ENCODE data around the gene CDT1.

Gene CDT1

GRCh38 chr16:88803264-88803987 is at the start of gene CDT1:
CDT1 (plus strand) TSS chr16:88803789; CDS start chr16:88803832, 43 bp downstream.
- TF ChIP-seq CTCF (IDR thresholded peaks at IDR 0.05) = no peak

DNA sequence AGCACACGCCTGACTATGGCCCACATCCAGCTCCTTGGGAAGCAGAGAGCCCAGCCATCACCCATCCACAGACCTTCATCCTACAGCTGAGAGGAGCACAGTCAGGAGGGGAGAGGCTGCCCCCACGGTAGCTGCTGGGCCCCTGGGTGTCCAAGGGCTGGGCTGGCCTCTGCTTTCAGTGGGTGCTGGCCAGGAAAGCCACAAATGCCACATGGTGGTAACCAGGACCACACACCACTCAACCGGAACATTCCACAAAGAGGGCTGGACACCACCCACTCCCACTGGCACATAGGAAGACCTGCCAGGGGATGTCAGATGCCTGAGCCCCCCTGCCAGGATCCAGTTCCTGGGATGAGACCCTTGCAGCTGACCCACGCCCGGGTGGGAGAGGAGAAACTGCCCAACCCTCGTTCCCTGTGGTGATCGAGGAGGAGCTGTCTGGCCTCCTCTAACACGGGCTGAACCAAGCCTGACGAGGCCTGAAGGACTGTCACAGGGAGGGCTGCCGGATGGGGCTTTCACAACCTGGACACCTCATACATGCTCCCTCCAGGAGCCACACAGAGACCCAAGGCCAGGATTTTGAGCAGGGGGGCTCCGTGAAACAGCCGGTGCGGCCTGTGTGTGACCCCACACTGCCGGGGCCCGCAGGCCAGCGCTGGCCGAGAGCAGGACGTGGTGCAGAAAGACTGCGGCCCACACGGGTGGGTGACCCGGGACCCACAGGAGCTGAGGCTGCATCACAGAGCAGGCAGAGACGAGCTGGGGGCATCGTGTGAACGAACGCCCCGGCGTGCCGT is 49.3 kb upstream of the CDT1 start:
- TF ChIP-seq CTCF (IDR thresholded peaks at IDR 0.05) = no peak

GRCh38 chr16:88754912-88755744 is 48.5 kb upstream of the CDT1 start:
- TF ChIP-seq CTCF (IDR thresholded peaks at IDR 0.05) = 0 out of 2 replicates have a peak, but pooled peaks have one; percentile 15

GRCh38 chr16:88755745-88756443 is 47.7 kb upstream of the CDT1 start:
- no peak for TF ChIP-seq CTCF (IDR thresholded peaks at IDR 0.05)

DNA sequence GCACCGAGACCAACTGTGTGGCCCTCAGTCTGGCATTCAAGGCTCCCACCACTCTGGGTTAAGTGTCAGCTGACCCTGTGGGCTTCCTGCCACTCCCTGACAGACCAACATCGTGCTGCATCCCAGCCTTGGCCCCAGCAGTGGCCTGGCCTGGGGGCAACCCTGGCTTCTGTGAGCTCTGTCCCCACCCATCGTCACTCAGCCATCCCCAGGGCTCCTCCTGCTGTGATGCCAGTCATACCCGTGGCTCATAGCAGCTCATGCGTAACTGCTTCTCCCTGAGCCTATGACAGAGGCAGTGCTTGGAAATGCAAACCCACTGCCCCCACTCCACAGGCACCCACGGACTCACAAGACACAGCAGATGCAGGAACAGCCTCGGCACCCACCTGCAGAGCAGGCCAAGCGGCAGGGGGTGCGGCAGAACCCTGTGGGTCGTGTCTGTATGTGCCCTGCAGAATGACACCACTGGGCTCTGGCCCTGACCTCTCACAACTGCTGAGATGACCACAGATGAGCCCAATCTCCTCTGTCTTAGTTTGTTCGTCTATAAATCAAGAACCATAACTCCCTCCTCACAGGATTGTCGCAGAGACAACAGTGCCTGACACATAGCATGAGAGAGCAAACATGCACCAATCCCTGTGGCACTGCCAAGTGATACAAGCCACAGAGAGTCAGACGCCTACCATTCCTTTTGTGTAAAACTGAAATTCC is 45.2 kb upstream of the CDT1 start:
- TF ChIP-seq CTCF (IDR thresholded peaks at IDR 0.05) = no peak

GRCh38 chr16:88758944-88759244 is 44.7 kb upstream of the CDT1 start:
- no peak for TF ChIP-seq CTCF (IDR thresholded peaks at IDR 0.05)
